GM23248 (cell line): ENCODE data around the gene STRADB.

Experiments
- EZH2 ChIP-seq: fragments of 200-600 bp; sonication (generic); IDR thresholded peaks from 2 replicates; pipeline ENCODE4 v1.6.1; 2018; ENCODE audit warnings: antibody characterized with exemption, mild to moderate bottlenecking; ENCODE audit not compliant: insufficient read depth, poor library complexity, severe bottlenecking
- EZH2phosphoT487 ChIP-seq: fragments of 200-600 bp; sonication (generic); IDR thresholded peaks from 2 replicates; pipeline ENCODE4 v1.6.1; 2018; ENCODE audit warnings: antibody characterized with exemption, moderate library complexity, mild to moderate bottlenecking, low read depth; ENCODE audit not compliant: insufficient read depth

DNA sequence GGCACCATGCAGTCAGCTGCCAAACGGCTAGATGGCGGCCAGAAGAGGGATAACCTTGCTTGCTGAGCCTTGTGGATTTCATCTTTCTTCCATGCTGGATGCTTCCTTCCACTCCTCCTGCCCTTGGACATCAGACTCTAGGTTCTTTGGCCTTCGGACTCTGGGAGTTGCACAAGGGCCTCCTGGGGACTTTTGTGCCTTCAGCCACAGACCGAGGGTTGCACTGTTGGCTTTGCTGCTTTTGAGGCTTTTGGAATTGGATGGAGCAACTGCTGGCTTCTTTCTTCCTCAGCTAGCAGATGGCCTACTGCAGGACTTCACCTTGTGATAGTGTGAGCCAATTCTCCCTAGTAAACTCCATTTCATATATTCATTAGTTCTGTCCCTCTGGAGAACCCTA is 31.0 kb downstream of the STRADB start:
- TF ChIP-seq EZH2 (no peak), EZH2phosphoT487 (no peak)
